Measurements from ENCODE around the gene MED4.

DNA sequence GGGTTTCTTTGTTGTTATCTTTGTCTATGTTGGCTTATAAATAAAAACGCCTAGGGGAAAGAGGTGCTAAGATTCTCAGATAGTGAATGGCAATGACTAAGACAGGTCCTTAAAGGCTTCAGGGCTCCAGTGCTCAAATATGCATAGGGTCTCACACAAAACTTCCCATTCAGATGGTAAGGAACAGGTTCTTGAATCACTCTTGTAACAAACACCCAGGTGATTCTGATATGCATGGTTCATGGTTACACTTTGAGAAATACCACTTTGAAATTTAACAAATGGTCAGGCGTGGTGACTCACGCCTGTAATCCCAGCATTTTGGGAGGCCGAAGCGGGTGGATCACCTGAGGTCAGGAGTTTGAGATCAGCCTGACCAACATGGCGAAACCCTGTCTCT, 40.3 kb downstream of the MED4 start:
- TF ChIP-seq, protein P1, sequence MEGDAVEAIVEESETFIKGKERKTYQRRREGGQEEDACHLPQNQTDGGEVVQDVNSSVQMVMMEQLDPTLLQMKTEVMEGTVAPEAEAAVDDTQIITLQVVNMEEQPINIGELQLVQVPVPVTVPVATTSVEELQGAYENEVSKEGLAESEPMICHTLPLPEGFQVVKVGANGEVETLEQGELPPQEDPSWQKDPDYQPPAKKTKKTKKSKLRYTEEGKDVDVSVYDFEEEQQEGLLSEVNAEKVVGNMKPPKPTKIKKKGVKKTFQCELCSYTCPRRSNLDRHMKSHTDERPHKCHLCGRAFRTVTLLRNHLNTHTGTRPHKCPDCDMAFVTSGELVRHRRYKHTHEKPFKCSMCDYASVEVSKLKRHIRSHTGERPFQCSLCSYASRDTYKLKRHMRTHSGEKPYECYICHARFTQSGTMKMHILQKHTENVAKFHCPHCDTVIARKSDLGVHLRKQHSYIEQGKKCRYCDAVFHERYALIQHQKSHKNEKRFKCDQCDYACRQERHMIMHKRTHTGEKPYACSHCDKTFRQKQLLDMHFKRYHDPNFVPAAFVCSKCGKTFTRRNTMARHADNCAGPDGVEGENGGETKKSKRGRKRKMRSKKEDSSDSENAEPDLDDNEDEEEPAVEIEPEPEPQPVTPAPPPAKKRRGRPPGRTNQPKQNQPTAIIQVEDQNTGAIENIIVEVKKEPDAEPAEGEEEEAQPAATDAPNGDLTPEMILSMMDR (IDR thresholded peaks at IDR 0.05 in 2 of 3, conservative IDR thresholded peaks at IDR 0.05 in 1 of 3; ENCODE audit: borderline replicate concordance in 1 of 3, insufficient read depth in 1 of 3, low read depth in 2 of 3, low read length in 2 of 3), result no peak
- TF ChIP-seq EGR1 (IDR thresholded peaks at IDR 0.05; ENCODE audit: low read depth) (no peak), CEBPB (IDR thresholded peaks at IDR 0.05; ENCODE audit: low read depth) (no peak), EZH2 (IDR thresholded peaks at IDR 0.05) (no peak), YY1 (IDR thresholded peaks at IDR 0.05; ENCODE audit: extremely low read depth, insufficient replicate concordance, low read depth, low read length) (no peak), SP1 (IDR thresholded peaks at IDR 0.05; ENCODE audit: low read depth) (no peak), POLR2A (IDR thresholded peaks at IDR 0.05; ENCODE audit: borderline replicate concordance, extremely low read depth, insufficient read depth, insufficient read length) (no peak), SIN3A (IDR thresholded peaks at IDR 0.05; ENCODE audit: low read depth) (no peak)
- TF ChIP-seq, protein P2, sequence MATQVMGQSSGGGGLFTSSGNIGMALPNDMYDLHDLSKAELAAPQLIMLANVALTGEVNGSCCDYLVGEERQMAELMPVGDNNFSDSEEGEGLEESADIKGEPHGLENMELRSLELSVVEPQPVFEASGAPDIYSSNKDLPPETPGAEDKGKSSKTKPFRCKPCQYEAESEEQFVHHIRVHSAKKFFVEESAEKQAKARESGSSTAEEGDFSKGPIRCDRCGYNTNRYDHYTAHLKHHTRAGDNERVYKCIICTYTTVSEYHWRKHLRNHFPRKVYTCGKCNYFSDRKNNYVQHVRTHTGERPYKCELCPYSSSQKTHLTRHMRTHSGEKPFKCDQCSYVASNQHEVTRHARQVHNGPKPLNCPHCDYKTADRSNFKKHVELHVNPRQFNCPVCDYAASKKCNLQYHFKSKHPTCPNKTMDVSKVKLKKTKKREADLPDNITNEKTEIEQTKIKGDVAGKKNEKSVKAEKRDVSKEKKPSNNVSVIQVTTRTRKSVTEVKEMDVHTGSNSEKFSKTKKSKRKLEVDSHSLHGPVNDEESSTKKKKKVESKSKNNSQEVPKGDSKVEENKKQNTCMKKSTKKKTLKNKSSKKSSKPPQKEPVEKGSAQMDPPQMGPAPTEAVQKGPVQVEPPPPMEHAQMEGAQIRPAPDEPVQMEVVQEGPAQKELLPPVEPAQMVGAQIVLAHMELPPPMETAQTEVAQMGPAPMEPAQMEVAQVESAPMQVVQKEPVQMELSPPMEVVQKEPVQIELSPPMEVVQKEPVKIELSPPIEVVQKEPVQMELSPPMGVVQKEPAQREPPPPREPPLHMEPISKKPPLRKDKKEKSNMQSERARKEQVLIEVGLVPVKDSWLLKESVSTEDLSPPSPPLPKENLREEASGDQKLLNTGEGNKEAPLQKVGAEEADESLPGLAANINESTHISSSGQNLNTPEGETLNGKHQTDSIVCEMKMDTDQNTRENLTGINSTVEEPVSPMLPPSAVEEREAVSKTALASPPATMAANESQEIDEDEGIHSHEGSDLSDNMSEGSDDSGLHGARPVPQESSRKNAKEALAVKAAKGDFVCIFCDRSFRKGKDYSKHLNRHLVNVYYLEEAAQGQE (IDR thresholded peaks at IDR 0.05; ENCODE audit: low read depth), result no peak

Measured in HCT116 (cell line).